ENCODE measurements around the gene MCTP1.
"Not testable (repeated sequence)": the region's sequence is repeated elsewhere in the genome, so short reads cannot be mapped to it uniquely, and the experiment has no call there.

The MCTP1 gene

DNA sequence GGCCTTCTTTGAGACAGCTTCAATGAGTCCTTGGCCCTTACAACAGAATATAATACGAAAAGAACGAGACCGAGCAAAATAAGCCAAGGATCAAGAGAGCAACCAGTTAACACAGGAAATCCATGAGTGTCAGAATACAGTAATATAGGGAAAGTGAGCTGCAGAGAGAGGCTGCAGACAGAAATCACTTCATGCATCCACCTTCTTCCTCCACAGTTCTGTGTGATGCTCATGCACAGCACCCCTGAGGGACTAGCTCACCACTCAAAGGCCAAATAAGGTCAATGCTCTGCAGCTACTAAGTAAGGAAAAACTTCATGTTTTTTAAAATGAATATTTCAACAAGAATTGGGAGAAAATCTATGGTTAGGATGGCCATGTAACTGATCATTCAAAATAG, 257.1 kb downstream of the MCTP1 start:
- DNase-seq (ENCODE audit: low spot score): no peak

DNA sequence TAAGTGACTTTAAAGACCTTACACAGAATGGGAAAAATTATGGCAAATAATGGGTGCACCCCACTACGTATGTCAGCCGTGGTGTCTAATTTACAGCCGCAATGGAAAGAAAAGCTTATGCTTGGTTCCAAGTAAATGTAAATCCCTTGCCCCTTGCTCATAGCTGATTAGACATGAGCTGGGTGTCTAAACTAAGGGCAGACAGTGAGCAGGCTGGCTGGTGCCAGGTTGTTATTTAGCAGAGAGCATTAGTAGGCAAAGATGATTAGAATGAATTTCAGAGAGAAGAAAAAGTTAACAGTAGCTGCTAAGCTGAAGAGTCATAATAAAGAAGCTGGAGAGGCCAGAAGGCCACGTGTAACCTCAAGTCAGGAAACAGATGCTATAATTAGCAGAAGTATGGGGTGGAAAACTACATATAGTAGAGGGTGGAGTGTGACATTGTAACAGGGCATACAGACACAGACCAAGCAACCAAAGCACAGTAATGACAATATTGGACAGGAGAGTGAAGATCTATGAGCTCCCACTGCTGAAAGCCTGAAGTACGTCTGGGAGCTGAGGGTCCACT, 257.7 kb downstream of the MCTP1 start:
- DNase-seq (ENCODE audit: low spot score): no peak

DNA sequence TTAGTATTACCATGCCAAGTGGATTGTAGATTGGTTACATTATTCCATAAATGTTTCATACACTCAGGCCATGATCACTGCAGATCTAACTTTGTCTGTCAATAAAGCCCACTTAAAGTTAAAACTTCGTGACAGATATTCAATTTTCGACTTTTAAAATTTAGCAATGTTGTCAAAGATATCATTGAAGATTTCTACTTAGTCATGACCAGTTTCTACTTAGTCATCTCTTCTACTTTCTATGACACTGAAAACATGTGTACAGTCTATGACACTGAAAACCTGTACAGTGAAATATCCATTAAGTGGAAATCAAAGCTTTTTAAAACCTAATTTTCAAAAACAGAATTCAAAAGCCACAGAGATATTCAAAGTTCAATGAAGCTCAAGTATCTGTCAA, 258.2 kb downstream of the MCTP1 start:
- DNase-seq (ENCODE audit: low spot score): no peak

DNA sequence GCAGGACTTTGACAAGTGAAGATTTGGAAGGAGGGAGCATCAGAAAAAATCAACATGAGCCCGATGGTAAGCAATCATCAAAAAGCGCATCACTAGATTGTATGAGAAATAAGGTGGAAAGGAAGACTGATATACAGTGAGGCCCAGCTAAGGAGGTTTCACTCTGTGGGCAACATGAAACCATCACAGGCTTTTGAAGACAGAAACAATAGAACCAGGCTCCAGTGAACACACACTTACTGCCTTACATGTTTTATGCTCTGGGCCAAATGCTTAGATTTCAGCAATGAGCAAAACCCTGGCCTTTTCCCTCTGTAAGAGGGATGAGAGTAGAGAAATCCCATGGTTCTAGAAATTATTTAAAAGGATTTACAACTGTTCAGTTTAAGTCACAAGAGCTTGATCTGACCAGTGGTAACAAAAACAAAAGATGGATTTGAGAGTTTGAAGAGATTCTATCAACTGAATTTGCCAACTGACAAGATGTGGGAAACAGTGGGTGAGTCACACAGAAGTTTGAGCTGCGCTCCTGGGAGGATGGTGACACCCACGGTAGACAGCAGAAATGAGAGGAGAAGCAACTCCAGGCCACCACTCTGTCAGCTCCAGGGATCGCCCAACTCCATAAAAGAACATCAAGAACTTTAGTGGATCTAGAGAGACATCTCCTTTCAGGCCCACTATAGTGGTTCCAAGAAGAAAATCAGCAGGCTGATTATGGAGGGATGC, 261.8 kb downstream of the MCTP1 start:
- DNase-seq (ENCODE audit: low spot score): no peak

DNA sequence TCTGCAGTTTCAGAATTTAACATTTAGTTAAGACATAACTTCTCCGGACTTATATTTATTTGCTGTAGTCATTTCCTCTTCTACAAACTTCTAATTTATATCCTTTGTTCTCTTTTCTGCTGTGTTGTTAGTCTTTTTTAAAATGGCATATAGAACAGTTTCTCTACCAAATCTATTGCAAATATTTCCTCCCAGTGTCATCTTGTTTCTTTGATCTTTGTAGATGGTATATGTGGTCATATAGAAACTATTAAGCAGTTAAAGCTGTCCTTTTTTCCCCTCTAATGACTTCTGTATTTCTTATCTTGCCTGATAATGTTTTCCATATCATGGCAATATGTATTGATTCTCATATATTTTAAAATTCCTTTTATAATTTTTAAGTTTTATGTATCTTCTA, 264.5 kb downstream of the MCTP1 start:
- no peak for DNase-seq (ENCODE audit: low spot score)

DNA sequence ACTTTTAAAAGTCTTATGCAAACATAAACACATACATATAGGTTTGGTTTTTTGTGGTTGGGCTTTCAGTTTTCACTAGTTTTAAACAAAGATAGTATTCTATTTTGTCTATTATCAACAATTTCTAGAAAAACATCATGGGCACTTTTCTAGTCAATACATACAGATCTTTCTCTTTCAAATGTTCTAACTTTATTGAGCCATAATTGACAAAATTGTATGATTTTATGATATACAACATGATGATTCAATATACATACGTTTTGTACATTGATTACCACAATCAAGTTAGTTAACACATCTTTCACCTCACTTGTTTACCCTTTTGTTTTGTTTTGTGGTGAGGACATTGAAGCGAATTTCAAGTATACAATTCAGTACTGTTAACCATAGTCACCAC, 265.9 kb downstream of the MCTP1 start:
- no peak for DNase-seq (ENCODE audit: low spot score)

DNA sequence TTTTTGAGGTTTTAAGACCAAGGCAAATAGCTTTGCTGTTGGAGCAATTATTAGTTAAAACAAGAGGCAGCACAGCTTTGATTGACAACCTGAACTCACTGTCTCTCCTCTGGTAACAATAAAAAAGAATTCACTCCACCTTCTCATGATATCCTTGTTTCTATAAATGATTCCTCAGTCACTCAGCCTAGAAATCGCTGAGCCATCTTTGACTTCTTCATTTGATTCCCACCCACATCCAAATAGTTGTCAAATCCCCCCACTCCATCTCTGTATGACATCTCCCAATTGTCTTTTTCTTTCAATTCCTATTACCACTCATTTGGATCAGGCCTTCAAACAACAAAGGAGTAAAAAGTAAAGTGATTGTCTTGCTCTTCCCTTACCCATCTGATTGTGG, 266.4 kb downstream of the MCTP1 start:
- no peak for DNase-seq (ENCODE audit: low spot score)

DNA sequence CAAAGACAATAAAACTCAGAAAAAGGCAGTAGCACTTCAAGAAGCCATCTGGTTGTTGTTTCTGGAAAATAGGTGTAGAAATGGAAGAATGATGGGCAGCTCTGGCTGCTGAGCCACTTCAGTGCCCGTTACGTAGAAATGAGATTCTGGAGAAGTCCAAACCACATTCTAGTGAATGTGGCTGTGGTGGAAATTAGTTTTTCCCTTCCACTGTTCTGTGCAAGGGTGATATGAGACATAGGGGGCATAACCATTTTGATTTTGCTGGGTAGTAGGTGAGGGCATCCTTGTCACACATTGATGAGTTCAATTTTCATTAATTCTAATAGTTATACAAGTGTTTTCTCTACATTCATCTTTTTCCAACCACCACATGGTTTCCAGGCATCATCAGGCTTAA, 275.1 kb downstream of the MCTP1 start:
- no peak for DNase-seq (ENCODE audit: low spot score)

DNA sequence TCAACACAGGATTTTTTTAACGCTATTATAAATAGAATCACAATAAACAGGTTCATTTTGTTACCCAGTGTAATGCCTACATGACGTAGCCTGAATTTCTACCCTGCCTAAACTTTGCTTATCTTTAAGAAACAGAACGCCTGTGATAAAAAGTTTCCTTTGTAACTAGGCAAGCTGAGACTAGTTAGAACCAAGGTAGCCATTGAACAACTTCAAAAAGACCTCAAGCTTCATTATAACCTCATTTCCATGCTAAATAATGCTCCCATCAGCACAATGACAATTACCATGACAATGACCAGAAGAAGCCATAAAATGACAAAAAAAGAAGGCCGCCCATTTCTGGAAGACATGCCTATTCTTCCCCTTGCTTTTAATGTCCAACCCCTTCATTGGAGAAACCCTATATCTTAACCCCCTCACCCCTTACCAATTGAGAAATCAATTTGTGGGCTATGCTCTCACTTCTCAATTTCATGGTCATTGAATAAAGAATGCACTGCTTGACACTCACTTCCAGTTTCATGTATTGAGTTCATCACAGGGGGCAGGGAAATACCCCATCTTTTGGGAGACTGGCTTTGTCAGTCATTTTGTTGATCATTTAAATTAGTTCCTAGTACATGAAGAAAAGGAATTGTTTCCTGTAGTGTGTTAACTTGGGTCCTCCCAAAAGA, 276.8 kb downstream of the MCTP1 start:
- DNase-seq (ENCODE audit: low spot score): no peak

DNA sequence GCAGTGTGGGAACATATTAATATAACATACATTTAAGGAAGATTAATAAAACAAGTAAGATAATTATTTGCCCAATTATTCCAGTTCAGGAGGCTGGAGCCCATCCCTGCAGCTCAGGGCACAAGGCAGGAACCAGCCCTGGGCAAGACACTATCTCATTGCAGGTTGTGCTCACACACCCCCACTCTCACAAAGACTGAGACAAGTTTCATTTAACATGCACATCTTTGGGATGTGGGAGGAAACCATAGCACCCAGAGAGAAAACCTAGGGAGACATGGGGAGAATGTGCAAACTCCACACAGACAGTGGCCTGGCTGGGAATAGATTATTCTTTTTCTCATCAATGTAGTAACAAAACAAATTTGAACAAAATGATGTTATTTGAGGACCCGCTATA, 279.1 kb downstream of the MCTP1 start:
- no peak for DNase-seq (ENCODE audit: low spot score)

DNA sequence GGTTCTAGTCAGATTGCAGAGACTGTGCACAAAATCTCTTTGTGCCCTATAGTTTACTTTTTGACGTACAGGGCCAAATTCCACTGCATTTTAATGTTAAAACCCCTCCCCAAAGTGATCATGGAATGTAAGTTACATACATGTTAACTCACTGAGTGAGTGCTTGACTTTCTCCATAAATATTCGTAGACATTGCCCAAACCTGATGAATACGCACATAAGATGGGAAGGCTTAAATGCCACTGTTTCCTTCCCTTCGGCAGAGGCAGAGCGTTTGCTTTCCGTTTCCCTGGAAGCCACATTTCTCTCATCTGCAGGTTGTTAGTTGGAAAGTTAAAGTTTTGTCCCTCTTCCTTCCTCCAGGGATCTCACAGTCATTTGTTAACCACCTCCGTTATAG, 286.2 kb downstream of the MCTP1 start:
- DNase-seq (ENCODE audit: low spot score): no peak

DNA sequence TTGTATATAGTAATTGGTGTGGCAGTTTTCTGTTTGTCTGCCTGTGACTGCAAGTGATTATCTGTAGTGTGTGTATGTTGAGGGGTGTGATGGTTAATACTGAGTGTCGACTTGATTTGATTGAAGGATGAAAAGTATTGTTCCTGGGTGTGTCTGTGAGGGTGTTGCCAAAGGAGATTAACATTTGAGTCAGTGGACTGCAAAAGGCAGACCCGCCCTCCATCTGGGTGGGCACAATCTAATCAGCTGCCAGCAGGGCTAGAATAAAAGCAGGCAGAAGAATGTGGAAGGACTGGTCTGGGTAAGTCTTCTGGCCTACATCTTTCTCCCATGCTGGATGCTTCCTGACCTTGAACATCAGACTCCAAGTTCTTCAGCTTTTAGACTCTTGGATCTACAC, 290.4 kb downstream of the MCTP1 start:
- DNase-seq (ENCODE audit: low spot score): not testable (repeated sequence)

DNA sequence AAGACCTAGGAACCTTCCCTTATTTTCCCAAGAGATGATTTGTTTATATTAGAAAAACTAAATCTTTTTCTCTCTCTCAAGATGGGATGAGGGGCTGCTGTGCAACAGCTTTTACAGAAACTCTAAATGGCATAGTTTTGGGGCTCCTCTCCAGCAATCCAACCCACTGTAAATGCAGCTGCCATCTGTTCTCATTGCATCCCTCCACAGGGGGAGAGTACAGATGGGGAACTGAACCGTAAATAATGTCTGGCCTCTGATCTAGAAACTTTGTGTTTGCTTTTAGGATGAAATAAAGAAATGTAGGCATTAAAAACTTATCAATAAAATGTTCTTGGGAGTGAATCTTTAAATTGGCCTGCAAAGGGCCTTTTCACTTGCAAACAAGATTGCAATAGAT, 291.4 kb downstream of the MCTP1 start:
- no peak for DNase-seq (ENCODE audit: low spot score)

DNA sequence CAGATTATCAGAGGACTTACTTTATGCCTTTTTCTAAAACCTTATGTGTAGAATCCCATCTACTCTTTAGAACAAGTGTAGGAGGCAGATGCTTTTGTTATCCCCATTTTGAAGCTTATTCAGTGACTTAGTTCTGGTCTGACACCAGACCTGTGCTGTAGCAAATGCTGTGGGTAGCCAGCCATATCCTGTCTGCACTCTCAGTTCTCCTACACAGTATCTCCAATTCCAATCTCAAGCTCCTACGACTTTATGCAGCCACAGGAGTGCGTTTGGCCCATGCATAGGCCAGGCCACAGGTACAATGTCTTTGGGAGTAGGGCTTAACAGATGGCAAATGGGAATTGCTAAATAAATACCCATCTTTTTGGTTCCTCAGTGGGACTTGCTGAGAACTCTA, 292.6 kb downstream of the MCTP1 start:
- DNase-seq (ENCODE audit: low spot score): no peak

DNA sequence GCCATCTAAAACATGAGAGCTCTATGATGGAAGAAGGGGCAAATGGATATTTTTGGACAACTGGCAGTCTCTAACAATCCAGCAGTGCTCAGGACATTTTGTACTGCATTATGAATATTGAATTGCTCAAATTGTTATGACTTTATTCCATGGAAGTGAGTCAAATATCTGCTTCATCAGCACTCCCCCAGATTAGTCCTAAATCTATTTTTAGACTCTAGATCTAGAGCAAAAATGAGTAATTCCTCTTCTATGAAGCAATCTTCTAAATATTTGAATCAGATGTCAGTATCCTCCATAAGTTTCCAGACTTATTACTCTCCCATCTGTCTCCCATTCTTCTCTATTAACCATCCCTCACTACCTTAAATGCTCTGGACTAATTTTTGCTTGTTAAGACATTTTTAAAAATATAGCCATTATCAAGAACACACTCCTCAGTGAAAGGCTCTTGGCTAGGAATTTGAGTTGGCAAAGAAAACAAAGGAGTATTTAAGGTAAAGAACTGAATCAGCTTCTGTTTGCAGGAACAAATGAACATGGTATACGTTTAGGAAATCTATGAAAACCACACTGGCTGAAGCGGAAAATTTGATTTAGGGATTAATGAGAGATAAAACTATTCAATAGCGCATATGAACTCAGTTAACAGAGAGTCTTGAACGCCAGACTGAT, 300.9 kb downstream of the MCTP1 start:
- no peak for DNase-seq (ENCODE audit: low spot score)

DNA sequence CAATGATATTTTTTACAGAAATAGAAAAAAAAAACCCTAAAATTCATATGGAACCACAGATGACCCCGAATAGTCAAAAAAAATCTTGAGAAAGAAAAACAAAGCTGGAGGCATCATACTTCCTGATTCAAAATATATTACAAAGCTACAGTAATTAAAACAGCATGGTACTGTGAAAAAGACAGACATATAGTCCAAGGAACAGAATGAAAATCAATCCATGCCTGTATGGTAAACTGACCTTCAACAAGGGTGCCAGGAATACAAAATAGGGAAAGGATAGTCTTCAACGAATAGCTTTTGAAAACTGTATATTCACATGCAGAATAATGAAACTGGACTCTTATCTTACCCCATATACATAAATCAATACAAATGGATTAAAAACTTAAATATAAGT, 307.5 kb downstream of the MCTP1 start:
- no peak for DNase-seq (ENCODE audit: low spot score)

DNA sequence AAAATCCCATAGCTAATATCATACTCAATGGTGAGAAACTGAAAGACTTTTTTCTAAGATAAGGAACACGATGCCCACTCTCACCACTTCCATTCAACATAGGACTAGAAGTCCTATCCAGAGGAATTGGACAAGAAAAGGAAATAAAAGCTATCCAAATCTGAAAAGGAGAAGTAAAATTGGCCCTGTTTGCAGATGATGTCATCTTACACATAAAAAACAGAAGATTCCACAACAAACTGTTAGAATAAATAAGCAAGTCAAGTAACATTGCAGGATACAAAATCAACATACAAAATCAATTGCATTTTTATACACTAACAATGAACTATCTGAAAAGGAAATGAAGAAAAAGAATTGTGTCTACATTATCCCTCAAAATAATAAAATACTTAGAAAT, 308.0 kb downstream of the MCTP1 start:
- DNase-seq (ENCODE audit: low spot score): no peak

DNA sequence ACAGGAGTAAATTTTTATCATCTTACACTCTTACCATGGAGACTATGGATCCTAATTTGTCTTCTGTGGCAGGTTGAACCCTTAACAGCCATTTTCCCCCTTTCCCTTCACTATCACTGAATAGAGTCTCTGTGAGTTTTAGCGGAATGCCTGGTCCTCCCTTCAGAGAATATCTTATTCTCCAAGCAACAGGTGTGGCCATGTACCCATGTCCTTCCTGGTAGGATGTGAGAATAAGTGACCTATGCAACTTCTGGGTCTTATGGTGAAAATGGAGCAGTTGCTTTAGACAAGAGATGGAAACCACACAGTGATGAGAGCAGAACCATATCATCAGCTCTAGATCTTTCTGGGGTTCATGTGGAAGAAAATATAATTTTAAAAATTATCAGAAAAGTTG, 312.6 kb downstream of the MCTP1 start:
- no peak for DNase-seq (ENCODE audit: low spot score)

DNA sequence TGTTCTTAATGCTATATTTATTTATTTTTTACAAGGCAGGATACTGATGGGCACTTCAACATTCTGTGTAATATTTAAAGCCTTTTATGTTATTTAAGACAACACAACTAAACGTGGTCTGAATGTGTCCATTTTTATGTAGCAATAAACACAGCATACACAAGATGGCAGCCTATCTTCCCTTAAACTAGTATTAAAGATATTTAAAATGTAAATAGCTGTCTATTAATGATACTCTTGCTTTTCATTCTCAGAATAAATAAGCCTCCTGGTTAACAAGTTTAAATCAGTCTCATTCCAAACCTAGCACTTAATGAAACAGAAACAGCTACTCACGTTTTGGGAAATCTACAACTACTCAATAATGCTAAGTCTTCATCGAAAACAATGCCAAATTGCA, 315.7 kb downstream of the MCTP1 start:
- no peak for DNase-seq (ENCODE audit: low spot score)

DNA sequence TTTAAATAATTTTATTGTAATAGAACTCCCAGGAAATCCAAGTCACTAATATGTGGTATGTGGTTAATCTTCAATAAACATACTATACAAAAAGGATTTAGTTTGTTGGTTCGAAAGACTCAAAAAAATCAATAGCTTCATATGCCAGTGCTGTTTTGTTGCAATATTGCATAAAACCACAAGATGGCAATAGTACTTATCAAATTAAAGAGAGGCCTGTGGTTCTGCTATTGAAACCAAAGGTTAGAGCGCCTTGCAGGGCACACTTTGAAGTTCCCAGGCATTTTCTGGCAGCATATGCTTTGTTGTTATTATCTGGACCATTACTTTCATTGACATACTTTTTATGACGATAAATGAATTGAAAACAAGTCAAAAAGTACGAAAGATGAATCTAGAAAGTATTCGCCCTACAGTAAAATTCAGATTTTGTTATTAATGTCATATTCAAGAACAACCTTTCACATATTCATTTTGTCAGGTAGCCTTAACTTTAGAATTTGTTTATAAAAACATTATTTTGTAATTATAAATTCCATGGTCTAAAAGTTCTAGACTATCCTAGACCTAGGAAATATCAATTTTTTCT, 316.3 kb downstream of the MCTP1 start:
- DNase-seq (ENCODE audit: low spot score): peak; percentile 64

DNA sequence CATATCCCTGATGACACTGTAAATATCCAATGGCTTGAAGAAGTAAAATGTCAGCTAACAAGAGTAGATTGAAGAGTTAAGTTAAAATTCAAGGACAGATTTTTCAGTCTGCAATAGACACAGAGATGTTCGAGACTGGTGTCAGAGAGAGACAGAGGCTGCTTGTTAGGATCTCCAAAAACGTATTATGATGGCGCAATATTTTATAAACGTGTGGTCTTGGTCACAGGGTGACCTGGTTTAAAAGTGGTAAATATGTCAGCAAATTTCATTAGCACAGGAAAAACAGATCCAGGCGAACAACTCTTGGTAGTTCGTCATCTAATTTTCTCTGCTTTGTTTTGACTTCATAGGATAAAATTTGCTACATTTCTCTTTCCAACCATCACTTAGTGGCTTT, 317.4 kb downstream of the MCTP1 start:
- DNase-seq (ENCODE audit: low spot score): no peak

DNA sequence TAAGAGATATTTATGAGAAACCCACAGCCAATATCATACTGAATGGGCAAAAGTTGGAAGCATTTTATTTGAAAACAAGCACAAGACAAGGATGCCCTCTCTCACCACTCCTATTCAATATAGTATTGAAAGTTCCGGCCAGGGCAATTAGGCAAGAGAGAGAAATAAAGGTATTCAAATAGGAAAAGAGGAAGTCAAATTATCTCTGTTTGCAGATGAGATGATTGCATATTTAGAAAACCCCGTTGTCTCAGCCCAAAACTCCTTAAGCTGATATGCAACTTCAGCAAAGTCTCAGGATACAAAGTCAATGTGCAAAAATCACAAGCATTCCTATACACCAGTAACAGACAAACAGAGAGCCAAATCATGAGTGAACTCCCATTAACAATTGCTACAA, 325.6 kb downstream of the MCTP1 start:
- DNase-seq (ENCODE audit: low spot score): not testable (repeated sequence)

DNA sequence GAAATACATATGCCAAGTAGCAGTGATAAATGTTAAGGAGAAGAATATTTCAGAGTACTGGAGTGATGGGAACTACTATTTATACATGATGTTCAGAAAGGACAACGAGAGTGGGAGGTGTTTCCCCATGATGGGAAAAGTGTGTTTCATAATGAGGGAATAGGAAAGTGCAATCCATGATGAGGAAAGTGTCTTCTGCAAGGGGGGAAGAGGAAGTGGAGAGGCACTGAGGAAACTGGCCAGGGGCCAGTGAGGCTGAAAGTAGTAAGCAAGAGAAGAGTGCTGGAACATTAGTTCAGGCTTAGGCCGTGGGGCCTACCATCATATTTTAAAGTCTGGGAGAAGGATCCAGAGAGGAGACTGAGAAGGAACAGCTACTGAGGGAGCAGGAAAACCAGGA, 339.2 kb downstream of the MCTP1 start:
- no peak for DNase-seq (ENCODE audit: low spot score)
